Superior temporal gyrus (tissue), 1 donor: ENCODE measurements around the gene VWC2.

Experiments used
- DNase-seq: peaks from one replicate; pipeline ENCODE4 v3.0.0-alpha.2; 2016; ENCODE audit errors: extremely low spot score

Gene VWC2

DNA sequence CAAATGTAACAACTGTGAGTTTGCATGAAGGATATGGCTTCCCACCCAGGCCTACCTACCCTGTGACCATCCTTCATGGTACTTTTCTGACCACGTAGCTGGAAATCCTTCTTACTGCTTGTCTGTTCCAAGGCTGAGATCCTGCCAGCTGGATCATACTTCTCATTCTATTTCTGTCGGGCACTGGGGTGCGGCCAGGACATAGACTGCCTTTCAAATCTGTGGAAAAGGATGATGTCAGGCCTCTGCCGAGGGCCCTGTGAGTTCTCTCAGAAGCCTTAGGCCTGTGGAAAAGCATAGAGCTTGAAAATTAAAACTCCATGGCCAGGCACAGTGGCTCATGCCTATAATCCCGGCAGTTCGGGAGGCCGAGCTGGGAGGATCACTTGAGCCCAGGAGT, 10.0 kb downstream of the VWC2 start:
- peak; percentile 70 for DNase-seq

DNA sequence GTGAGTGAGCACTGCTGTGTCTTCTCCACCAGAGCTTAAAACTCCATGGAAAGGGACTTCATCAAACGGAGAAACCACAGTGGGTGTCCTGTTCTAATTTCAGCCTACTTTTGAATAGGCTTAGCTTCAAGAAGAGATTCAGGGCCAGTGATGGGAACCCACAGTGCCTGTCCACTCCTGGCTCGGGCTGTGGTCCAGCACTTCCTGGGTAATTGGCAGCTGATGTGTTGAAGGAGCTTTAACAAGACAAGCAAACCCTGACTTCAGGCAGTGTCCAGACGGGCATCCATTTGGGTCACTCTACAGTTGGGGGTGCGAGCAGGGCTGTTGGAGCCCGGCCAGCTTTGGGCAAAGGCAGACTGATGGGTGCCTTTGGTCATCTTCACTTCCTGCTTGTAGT, 14.5 kb downstream of the VWC2 start:
- DNase-seq: no peak

DNA sequence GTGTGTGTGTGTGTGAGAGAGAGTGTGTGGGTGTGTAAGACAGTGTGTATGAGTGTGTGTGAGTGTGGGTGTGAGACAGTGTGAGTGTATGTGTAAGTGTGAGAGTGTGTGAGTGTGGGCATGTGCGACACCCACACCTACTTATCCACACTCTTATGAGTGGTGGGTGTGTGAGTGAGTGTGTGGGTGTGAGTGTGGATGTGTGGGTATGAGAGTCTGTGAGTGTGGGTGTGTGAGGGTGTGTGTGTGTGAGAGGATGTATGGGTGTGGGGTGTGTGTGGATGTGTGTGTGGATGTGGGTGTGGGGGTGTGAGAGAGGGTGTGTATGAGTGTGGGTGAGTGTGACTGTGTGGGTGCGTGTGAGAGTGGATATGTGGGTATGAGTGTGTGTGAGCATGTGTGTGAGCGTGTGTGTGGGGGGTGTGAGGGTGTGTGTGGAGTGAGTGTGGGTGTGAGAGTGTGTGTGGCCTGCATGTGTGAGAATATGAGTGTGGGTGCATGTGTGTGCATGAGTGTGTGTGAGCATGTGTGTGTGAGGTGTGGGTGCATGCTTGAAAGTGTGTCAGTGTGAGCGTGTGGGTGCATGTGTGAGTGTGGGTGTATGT, 15.1 kb downstream of the VWC2 start:
- no peak for DNase-seq

GRCh38 chr7:49789736-49790135, 16.3 kb downstream of the VWC2 start:
- no peak for DNase-seq

DNA sequence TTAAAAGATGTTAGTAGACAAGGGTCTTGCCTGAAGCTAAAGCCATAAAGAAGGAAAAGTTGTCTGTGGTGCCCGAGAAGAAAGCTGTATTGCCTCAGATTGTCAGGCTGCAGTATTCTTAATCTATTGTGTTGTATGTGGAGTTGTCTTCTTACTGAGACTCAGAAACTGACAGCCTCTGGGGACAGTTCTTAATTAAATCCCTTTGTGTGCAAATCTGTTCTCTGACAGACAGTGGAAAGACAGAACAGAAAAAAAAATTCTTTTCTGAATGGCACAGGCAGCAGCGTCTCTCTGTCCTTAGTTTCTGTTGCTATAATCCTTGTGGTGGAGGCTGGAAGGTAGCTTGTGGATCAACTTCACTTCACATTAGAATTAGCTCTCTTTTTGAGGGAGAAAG, 16.8 kb downstream of the VWC2 start:
- DNase-seq: no peak

GRCh38 chr7:49791088-49791741, 17.8 kb downstream of the VWC2 start:
- DNase-seq: peak; percentile 62

- DNase-seq: no peak
These were observed 24.7 kb downstream of the VWC2 start for GRCh38 chr7:49797987-49798660.

DNA sequence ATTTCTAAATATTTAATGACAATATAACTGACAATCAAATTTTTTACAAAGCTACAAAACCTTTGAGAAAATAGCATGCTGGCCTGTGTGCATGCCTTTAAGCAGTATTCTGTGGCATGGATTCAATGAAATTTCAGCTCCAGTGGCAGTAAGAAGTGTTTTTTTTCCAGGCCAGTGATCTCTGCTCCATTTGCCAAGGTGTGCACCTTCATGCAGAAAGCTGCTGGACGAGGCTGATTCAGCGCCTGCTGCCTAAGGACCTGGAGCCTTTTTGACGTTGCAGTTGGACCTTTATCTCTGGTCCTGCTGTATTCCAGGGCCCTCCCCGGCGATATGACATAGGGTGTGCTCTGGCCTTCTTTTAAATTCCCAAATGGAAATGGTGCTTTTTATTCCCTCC, 26.6 kb downstream of the VWC2 start:
- DNase-seq: no peak

DNA sequence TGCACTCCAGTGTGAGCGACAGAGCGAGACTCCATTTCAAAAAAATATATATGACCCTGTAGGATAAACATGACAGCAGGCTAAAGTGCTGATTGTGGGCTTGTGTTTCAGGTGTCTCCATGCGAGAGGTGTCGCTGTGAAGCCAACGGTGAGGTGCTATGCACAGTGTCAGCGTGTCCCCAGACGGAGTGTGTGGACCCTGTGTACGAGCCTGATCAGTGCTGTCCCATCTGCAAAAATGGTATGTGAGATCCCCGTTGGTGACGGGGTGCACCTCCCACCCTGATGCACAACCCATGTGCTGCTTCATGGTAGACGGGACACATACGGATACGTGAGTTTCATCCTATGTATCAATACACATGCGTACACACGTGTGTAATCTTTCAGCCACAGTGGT, 29.2 kb downstream of the VWC2 start:
- DNase-seq: no peak

- DNase-seq: no peak
These were observed 30.4 kb downstream of the VWC2 start for GRCh38 chr7:49803812-49804211.

DNA sequence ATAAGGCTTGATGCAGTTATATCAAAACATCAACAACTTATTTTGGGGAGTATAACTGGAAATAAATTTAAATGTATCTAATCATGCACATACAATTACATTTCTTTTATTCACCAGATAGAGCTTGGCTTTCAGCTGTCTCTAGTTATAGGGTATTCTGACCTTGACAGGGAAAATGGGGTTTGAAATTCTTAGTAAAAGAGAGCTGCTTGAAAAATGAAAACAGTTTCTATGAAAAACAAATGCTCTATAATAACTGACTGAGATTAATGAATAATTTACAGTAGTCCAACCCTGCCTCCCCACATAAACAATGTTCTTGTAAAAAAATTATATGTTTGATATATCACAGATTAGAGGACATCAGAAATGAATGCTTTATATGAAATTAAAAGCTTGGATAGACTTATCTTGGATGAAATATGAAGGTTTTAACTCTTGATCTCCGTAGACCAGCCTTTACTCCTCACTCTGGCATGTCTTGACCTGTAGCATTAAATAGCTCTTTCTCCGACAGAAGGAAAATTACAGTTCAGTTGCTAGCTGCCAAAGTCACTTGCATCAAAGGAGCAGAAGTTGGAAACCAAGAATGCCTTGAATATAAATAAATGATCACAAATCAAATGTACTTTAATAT, 32.1 kb downstream of the VWC2 start:
- no peak for DNase-seq

GRCh38 chr7:49812534-49812933, 39.1 kb downstream of the VWC2 start:
- no peak for DNase-seq

- no peak for DNase-seq
These were observed 43.8 kb downstream of the VWC2 start for GRCh38 chr7:49817279-49817678.

DNA sequence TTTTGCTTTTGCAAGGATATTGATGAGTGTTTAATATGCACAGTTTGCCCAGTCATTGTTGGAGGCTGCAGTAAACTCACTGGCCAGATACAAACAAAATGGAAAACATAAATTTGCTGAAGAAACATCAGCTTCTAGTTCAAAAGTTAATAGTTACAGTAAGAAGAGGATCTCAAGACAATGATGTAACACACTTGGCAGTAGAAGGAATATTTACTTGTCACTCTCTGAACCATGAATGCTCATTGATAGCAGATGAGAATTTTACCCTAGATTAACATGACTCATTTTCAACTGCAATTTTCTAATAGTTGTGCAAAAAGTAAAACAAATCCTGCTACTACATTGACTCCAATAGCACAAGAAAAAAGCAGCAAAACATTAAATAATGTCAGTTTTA, 47.7 kb downstream of the VWC2 start:
- DNase-seq: no peak

DNA sequence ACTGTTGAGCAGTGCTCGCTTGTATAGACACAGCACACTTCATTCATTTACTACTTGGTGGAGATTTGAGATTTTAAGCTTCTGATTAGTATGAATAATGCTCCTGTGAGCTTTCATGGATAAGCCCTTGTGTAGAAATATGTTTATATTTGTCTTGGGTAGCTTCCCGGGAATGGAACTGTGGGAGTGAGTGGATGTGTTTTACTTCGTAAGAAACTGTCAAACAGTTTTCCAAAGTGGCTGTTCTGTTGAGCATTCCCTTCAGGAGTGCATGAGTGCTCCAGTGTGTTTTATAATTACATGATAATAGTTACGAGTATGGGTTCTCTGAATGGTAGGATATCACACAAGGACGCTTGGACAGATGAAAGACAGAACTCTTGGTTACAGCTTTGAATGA, 49.4 kb downstream of the VWC2 start:
- no peak for DNase-seq

- DNase-seq: no peak
These were observed 50.1 kb downstream of the VWC2 start for GRCh38 chr7:49823566-49823965.

GRCh38 chr7:49839863-49840645, 66.6 kb downstream of the VWC2 start:
- DNase-seq: no peak

- no peak for DNase-seq
These were observed 67.4 kb downstream of the VWC2 start for GRCh38 chr7:49840751-49841405.

DNA sequence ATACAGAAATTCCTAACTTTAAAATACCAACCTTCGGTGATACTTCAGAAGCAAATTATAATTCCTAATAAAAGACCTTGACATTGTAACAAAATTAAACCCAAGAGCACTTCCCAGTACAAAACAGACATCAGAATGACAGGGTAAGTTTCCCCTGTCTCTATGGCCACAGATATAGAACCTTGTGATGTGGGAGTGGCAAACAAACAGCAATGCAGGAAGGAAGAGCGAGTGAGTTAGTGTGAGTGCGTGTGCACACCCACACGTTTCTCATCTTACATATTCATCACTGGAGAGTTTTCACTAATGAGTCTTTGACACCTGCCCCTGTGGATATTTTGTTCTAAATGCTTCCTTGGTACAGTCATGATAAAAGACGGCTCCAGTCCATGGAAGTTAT, 72.2 kb downstream of the VWC2 start:
- DNase-seq: no peak

DNA sequence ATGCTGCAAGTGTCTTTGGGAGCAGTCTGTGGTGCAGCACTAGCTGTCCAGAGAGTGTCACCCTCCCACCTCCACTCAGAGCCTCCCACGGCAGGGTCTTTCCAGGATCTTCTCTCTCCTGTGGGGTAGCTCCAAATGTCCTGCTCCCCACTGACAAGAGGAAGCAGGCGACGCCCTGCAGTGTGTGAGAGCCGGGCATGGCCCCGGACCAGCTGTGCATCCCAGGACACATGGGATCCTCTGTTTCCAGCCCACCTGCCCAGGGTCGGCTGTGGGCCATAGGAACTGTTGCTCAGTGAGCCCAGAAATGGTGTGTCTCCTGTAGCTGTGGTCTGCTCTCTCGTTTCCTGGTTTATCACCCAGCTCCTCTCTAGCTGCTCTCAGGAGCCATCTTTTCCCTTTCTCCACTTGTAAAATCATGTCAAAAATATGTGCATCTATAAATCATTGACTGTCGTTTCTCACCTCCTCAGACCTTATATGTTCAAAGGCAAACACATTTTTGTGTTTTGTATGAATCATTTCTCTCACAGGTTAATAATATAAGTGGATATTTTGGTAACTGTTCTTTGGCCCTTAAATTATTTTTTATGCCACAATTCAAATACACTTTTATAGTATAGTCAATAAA, 74.9 kb downstream of the VWC2 start:
- no peak for DNase-seq
